ENCODE data around the gene PPP6R2. TPM values are rescaled to one million over a fixed set of nuclear protein-coding genes. Genes with fewer than 3 reads are reported as not detected.

Gene PPP6R2
- polyA plus RNA-seq, 1 experiment: 26.6 TPM

- no peak for TF ChIP-seq CTCF (IDR thresholded peaks at IDR 0.05; ENCODE audit: low read depth, low read length)
- no peak overlapping the region for H3K27ac ChIP-seq (ENCODE audit: low read depth, low read length)
- no peaks in the 10 kb centered on the region; the same call in 1 of the 2 replicates for H3K9me3 ChIP-seq (ENCODE audit: control insufficient read depth, insufficient read depth, low read length)
- H3K4me3 ChIP-seq (ENCODE audit: low read depth, low read length): no peak overlapping the region
- peaks cover 6% of the 10 kb centered on the region for H3K27me3 ChIP-seq (ENCODE audit: control insufficient read depth, insufficient read depth, low read length)
- ChIA-PET POLR2A (no interaction called here), CTCF (no interaction called here)
- DNase-seq (ENCODE audit: low read depth, low spot score): no peak
These were observed 25.9 kb upstream of the PPP6R2 start for GRCh38 chr22:50317178-50317577.

- DNase-seq (ENCODE audit: low read depth, low spot score): no peak
- Histone ChIP-seq H3K4me3 (ENCODE audit: low read depth, low read length) (no peak overlapping the region), H3K9me3 (ENCODE audit: control insufficient read depth, insufficient read depth, low read length) (no peaks in the 10 kb centered on the region; the same call in 1 of the 2 replicates), H3K27ac (ENCODE audit: low read depth, low read length) (no peak overlapping the region), H3K27me3 (ENCODE audit: control insufficient read depth, insufficient read depth, low read length) (peaks cover 6% of the 10 kb centered on the region)
- POLR2A ChIA-PET: no interaction called here
- TF ChIP-seq CTCF (IDR thresholded peaks at IDR 0.05; ENCODE audit: low read depth, low read length): no peak
- CTCF ChIA-PET: no interaction called here
These were observed 25.5 kb upstream of the PPP6R2 start for GRCh38 chr22:50317674-50318073.

GRCh38 chr22:50318356-50318697, 24.8 kb upstream of the PPP6R2 start:
- no peaks in the 10 kb centered on the region; the same call in 1 of the 2 replicates for H3K9me3 ChIP-seq (ENCODE audit: control insufficient read depth, insufficient read depth, low read length)
- TF ChIP-seq CTCF (IDR thresholded peaks at IDR 0.05; ENCODE audit: low read depth, low read length): no peak
- ChIA-PET POLR2A (no interaction called here), CTCF (no interaction called here)
- no peak overlapping the region for H3K27ac ChIP-seq (ENCODE audit: low read depth, low read length)
- H3K4me3 ChIP-seq (ENCODE audit: low read depth, low read length): no peak overlapping the region
- H3K27me3 ChIP-seq (ENCODE audit: control insufficient read depth, insufficient read depth, low read length): peaks cover 6% of the 10 kb centered on the region
- DNase-seq (ENCODE audit: low read depth, low spot score): no peak

- no peak overlapping the region for H3K4me3 ChIP-seq (ENCODE audit: low read depth, low read length)
- ChIA-PET CTCF (no interaction called here), POLR2A (no interaction called here)
- no peak overlapping the region for H3K27ac ChIP-seq (ENCODE audit: low read depth, low read length)
- peaks cover 6% of the 10 kb centered on the region for H3K27me3 ChIP-seq (ENCODE audit: control insufficient read depth, insufficient read depth, low read length)
- TF ChIP-seq CTCF (IDR thresholded peaks at IDR 0.05; ENCODE audit: low read depth, low read length): no peak
- DNase-seq (ENCODE audit: low read depth, low spot score): no peak
- no peaks in the 10 kb centered on the region; the same call in 1 of the 2 replicates for H3K9me3 ChIP-seq (ENCODE audit: control insufficient read depth, insufficient read depth, low read length)
These were observed 24.3 kb upstream of the PPP6R2 start for GRCh38 chr22:50318698-50319411.

GRCh38 chr22:50319503-50319951, 23.6 kb upstream of the PPP6R2 start:
- Histone ChIP-seq H3K4me3 (ENCODE audit: low read depth, low read length) (no peak overlapping the region), H3K27me3 (ENCODE audit: control insufficient read depth, insufficient read depth, low read length) (peaks cover 6% of the 10 kb centered on the region), H3K9me3 (ENCODE audit: control insufficient read depth, insufficient read depth, low read length) (no peaks in the 10 kb centered on the region; the same call in 1 of the 2 replicates), H3K27ac (ENCODE audit: low read depth, low read length) (no peak overlapping the region)
- DNase-seq (ENCODE audit: low read depth, low spot score): no peak
- CTCF ChIA-PET: no interaction called here
- POLR2A ChIA-PET: no interaction called here
- no peak for TF ChIP-seq CTCF (IDR thresholded peaks at IDR 0.05; ENCODE audit: low read depth, low read length)

Data from AG04450 (cell line).